ENCODE measurements around the gene PECR. TPM values are rescaled to one million over a fixed set of nuclear protein-coding genes. Genes with fewer than 3 reads are reported as not detected.

Gene PECR
- total RNA-seq, 1 donor from 2014 or later, result 18.9 TPM

- Histone ChIP-seq H3K36me3 (peaks cover 6% of the 10 kb centered on the region), H3K4me3 (no peak overlapping the region), H3K4me1 (peaks cover 3% of the 10 kb centered on the region), H3K9me3 (no peaks in the 10 kb centered on the region), H3K27ac (no peak overlapping the region), H3K27me3 (no peaks in the 10 kb centered on the region)
- DNase-seq, result no peak
- no peak for ATAC-seq
- intact Hi-C loops (cut with DNase I), result no loop called here
- TF ChIP-seq CTCF (IDR thresholded peaks at IDR 0.05), result no peak
Observed at GRCh38 chr2:216052420-216052819, 29.2 kb downstream of the PECR start.

GRCh38 chr2:216051350-216051749 lies 30.3 kb downstream of the PECR start:
- H3K9me3 ChIP-seq, result no peaks in the 10 kb centered on the region
- H3K27me3 ChIP-seq, result no peaks in the 10 kb centered on the region
- peaks cover 14% of the 10 kb centered on the region for H3K36me3 ChIP-seq
- H3K27ac ChIP-seq, result no peak overlapping the region
- DNase-seq (no peak), ATAC-seq (no peak)
- H3K4me3 ChIP-seq, result no peak overlapping the region
- intact Hi-C loops (cut with DNase I), result no loop called here
- TF ChIP-seq CTCF (IDR thresholded peaks at IDR 0.05), result no peak
- no peaks in the 10 kb centered on the region for H3K4me1 ChIP-seq

DNA sequence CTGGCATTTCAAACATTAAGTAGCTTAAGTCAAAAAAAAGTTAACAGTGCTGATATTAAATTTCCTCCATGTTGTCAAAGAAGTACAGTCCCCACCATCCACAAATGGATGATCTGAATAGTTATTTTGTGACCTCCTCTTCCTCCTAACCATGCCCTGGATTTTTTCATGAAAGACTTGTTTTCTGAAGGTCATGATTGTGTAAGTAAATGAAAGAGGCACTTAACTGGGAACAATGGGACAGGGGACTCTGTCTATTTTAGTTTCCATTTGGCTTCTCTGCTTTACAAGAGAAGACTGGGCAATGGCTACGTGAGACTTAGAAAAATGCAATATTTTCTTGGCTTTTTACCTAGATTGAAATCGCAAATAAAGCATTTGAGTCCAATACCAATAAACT lies 32.2 kb downstream of the PECR start:
- no peak for TF ChIP-seq CTCF (IDR thresholded peaks at IDR 0.05)
- ATAC-seq, result no peak
- Histone ChIP-seq H3K27ac (no peak overlapping the region), H3K27me3 (no peaks in the 10 kb centered on the region), H3K4me3 (no peak overlapping the region), H3K9me3 (no peaks in the 10 kb centered on the region), H3K36me3 (peaks cover 15% of the 10 kb centered on the region), H3K4me1 (no peaks in the 10 kb centered on the region)
- DNase-seq, result no peak
- intact Hi-C loops (cut with DNase I), result no loop called here

DNA sequence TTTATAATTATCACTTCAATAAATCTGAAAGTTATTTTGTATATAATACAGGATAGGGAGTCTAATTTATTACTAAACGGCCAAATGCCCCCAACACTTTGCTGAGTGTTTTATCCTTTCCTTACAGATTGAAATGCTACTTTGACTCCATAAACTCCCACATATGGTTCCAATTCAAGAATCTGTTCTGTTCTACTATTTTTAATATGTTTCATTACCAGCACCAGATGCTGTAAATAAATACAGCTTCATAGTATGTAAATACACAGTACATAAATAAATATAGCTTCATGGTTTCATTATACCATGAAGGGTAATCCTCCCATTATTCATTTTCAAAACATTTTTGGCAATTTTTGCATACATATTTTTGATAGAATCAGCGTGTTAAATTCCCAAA lies 34.2 kb downstream of the PECR start:
- ATAC-seq, result no peak
- intact Hi-C loops (cut with DNase I), result no loop called here
- peaks cover 26% of the 10 kb centered on the region for H3K36me3 ChIP-seq
- no peak overlapping the region for H3K4me3 ChIP-seq
- H3K27me3 ChIP-seq, result no peaks in the 10 kb centered on the region
- no peak for TF ChIP-seq CTCF (IDR thresholded peaks at IDR 0.05)
- no peaks in the 10 kb centered on the region for H3K9me3 ChIP-seq
- DNase-seq, result no peak
- H3K27ac ChIP-seq, result no peak overlapping the region
- H3K4me1 ChIP-seq, result no peaks in the 10 kb centered on the region

DNA sequence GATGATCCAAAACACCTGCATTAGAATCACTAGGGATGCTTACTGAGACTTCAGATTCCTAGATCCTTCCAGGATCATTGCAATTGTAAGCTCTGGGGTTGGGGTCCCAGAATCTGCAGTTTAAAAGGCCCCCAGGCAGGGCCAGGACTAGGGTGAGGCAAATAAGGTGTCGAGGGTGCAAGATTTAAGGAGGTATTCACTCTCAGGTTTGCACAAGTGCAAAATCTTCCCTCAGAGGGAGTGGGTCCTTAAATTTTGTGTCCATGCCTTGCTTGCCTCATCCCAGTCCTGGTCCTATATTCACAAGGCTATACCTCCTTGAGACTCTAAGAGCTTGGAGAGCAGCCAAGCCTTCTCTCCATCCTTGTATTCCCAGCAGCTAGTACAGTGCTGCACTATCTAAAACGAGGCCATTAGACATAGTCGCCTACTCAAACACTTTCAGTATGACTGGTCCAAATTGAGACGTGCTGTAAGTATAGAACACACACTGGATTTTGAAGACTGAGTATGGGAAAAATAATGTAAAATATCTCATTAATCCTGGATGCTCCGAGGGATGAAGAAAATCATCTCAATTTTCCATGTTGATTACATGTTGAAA lies 36.6 kb downstream of the PECR start:
- Histone ChIP-seq H3K4me3 (no peak overlapping the region), H3K27me3 (no peaks in the 10 kb centered on the region), H3K4me1 (no peaks in the 10 kb centered on the region), H3K9me3 (no peaks in the 10 kb centered on the region), H3K36me3 (peaks cover 35% of the 10 kb centered on the region), H3K27ac (no peak overlapping the region)
- intact Hi-C loops (cut with DNase I), result no loop called here
- no peak for TF ChIP-seq CTCF (IDR thresholded peaks at IDR 0.05)
- peak; percentile 41 for ATAC-seq
- no peak for DNase-seq

- H3K27me3 ChIP-seq, result no peaks in the 10 kb centered on the region
- H3K27ac ChIP-seq, result no peak overlapping the region
- H3K9me3 ChIP-seq, result no peaks in the 10 kb centered on the region
- peaks cover 33% of the 10 kb centered on the region for H3K36me3 ChIP-seq
- no peaks in the 10 kb centered on the region for H3K4me1 ChIP-seq
- intact Hi-C loops (cut with DNase I), result no loop called here
- no peak overlapping the region for H3K4me3 ChIP-seq
- TF ChIP-seq CTCF (IDR thresholded peaks at IDR 0.05), result no peak
- DNase-seq, result no peak
- ATAC-seq, result no peak
Observed at GRCh38 chr2:216043949-216044348, 37.7 kb downstream of the PECR start.

Measured in upper lobe of right lung (tissue), 1 donor.